ENCODE measurements around the gene PRKCB. TPM values are rescaled to one million over a fixed set of nuclear protein-coding genes. Genes with fewer than 3 reads are reported as not detected.

PRKCB gene
- total and polyA plus RNA-seq, 2 donors (not counting 1 experiment from before 2014, with no cell fraction given) = 0.01 TPM; not detected in 1

GRCh38 chr16:23856251-23856709 is 20.5 kb downstream of the PRKCB start:
- TF ChIP-seq CTCF (conservative IDR thresholded peaks at IDR 0.05 in 1 of 2, IDR thresholded peaks at IDR 0.05 in 1 of 2; ENCODE audit: low read depth in 1 of 2, low read length in 2 of 2) (no peak), EZH2 (IDR thresholded peaks at IDR 0.05; ENCODE audit: low read length, missing control alignments) (no peak)
- no peaks in the 10 kb centered on the region for H3K27me3 ChIP-seq (ENCODE audit: control insufficient read depth, insufficient read depth, low read length)
- H3K4me2 ChIP-seq (ENCODE audit: extremely low read depth, insufficient read depth, low read length) = no peak overlapping the region
- H2AFZ ChIP-seq (ENCODE audit: low read length) = no peak overlapping the region
- no peak for DNase-seq (ENCODE audit: low read depth in 2 of 2)
- H3K4me3 ChIP-seq (replicated peaks in 1 of 4; ENCODE audit: control extremely low read depth in 1 of 4, insufficient read depth in 1 of 4, low read depth in 3 of 4, low read length in 4 of 4) = no peak overlapping the region
- no peaks in the 10 kb centered on the region for H3K79me2 ChIP-seq (ENCODE audit: control insufficient read depth, insufficient read depth, low read length)
- no peaks in the 10 kb centered on the region for H4K20me1 ChIP-seq (ENCODE audit: control insufficient read depth, extremely low read depth, insufficient read depth, low read length)
- H3K9ac ChIP-seq (ENCODE audit: insufficient read depth, low read length) = no peak overlapping the region
- no peaks in the 10 kb centered on the region for H3K4me1 ChIP-seq (ENCODE audit: control insufficient read depth, extremely low read depth, insufficient read depth, low read length)
- no peaks in the 10 kb centered on the region for H3K9me3 ChIP-seq (ENCODE audit: control insufficient read depth, insufficient read depth, low read depth, low read length)
- no peak overlapping the region for H3K27ac ChIP-seq (ENCODE audit: insufficient read depth, low read length)
- no peaks in the 10 kb centered on the region for H3K36me3 ChIP-seq (ENCODE audit: control insufficient read depth, insufficient read depth, low read length)

- TF ChIP-seq EZH2 (IDR thresholded peaks at IDR 0.05; ENCODE audit: low read length, missing control alignments) (no peak), CTCF (conservative IDR thresholded peaks at IDR 0.05 in 1 of 2, IDR thresholded peaks at IDR 0.05 in 1 of 2; ENCODE audit: low read depth in 1 of 2, low read length in 2 of 2) (no peak)
- H3K9ac ChIP-seq (ENCODE audit: insufficient read depth, low read length) = no peak overlapping the region
- H2AFZ ChIP-seq (ENCODE audit: low read length) = no peak overlapping the region
- no peak overlapping the region for H3K27ac ChIP-seq (ENCODE audit: insufficient read depth, low read length)
- no peaks in the 10 kb centered on the region for H4K20me1 ChIP-seq (ENCODE audit: control insufficient read depth, extremely low read depth, insufficient read depth, low read length)
- no peak overlapping the region for H3K4me2 ChIP-seq (ENCODE audit: extremely low read depth, insufficient read depth, low read length)
- H3K4me3 ChIP-seq (replicated peaks in 1 of 4; ENCODE audit: control extremely low read depth in 1 of 4, insufficient read depth in 1 of 4, low read depth in 3 of 4, low read length in 4 of 4) = no peak overlapping the region
- no peaks in the 10 kb centered on the region for H3K79me2 ChIP-seq (ENCODE audit: control insufficient read depth, insufficient read depth, low read length)
- no peaks in the 10 kb centered on the region for H3K9me3 ChIP-seq (ENCODE audit: control insufficient read depth, insufficient read depth, low read depth, low read length)
- no peak for DNase-seq (ENCODE audit: low read depth in 2 of 2)
- no peaks in the 10 kb centered on the region for H3K4me1 ChIP-seq (ENCODE audit: control insufficient read depth, extremely low read depth, insufficient read depth, low read length)
- H3K27me3 ChIP-seq (ENCODE audit: control insufficient read depth, insufficient read depth, low read length) = no peaks in the 10 kb centered on the region
- H3K36me3 ChIP-seq (ENCODE audit: control insufficient read depth, insufficient read depth, low read length) = no peaks in the 10 kb centered on the region
Measured at GRCh38 chr16:23857256-23857880, 21.6 kb downstream of the PRKCB start.

GRCh38 chr16:23857881-23858269 is 22.1 kb downstream of the PRKCB start:
- Histone ChIP-seq H3K79me2 (ENCODE audit: control insufficient read depth, insufficient read depth, low read length) (no peaks in the 10 kb centered on the region), H3K4me3 (replicated peaks in 1 of 4; ENCODE audit: control extremely low read depth in 1 of 4, insufficient read depth in 1 of 4, low read depth in 3 of 4, low read length in 4 of 4) (no peak overlapping the region), H3K9ac (ENCODE audit: insufficient read depth, low read length) (no peak overlapping the region), H2AFZ (ENCODE audit: low read length) (no peak overlapping the region), H3K27ac (ENCODE audit: insufficient read depth, low read length) (no peak overlapping the region), H3K27me3 (ENCODE audit: control insufficient read depth, insufficient read depth, low read length) (no peaks in the 10 kb centered on the region), H4K20me1 (ENCODE audit: control insufficient read depth, extremely low read depth, insufficient read depth, low read length) (no peaks in the 10 kb centered on the region), H3K9me3 (ENCODE audit: control insufficient read depth, insufficient read depth, low read depth, low read length) (no peaks in the 10 kb centered on the region), H3K4me2 (ENCODE audit: extremely low read depth, insufficient read depth, low read length) (no peak overlapping the region), H3K36me3 (ENCODE audit: control insufficient read depth, insufficient read depth, low read length) (no peaks in the 10 kb centered on the region), H3K4me1 (ENCODE audit: control insufficient read depth, extremely low read depth, insufficient read depth, low read length) (no peaks in the 10 kb centered on the region)
- no peak for DNase-seq (ENCODE audit: low read depth in 2 of 2)
- no peak for TF ChIP-seq EZH2 (IDR thresholded peaks at IDR 0.05; ENCODE audit: low read length, missing control alignments)
- no peak for TF ChIP-seq CTCF (conservative IDR thresholded peaks at IDR 0.05 in 1 of 2, IDR thresholded peaks at IDR 0.05 in 1 of 2; ENCODE audit: low read depth in 1 of 2, low read length in 2 of 2)
